Stimulated activated effector memory CD8-positive, alpha-beta T cell treated with anti-CD3 and anti-CD28 coated beads, Interleukin-12 subunit alpha, Interleukin-12 subunit beta, amount 100 ng/mL, for 72 hours (primary cell): Measurements from ENCODE around the gene NHEJ1.

ENCODE experiments used
- ATAC-seq: fragments of 150-1000 bp; cut with Tn5 transposase; 2 replicates; pipeline ENCODE4 v1.10.0; 2021
- DNase-seq, 2 donors: peaks; one replicate each; pipeline ENCODE4 v3.0.0; 2021 to 2022; ENCODE audit warnings: low spot score in 2 of 2
- H3K27ac Mint-ChIP-seq: one replicate; pipeline ENCODE4 v1.8.0; 2022; ENCODE audit warnings: mild to moderate bottlenecking, mixed read lengths
- H3K36me3 Mint-ChIP-seq: one replicate; pipeline ENCODE4 v1.8.0; 2022; ENCODE audit warnings: mild to moderate bottlenecking, mixed read lengths
- H3K4me1 Mint-ChIP-seq: one replicate; pipeline ENCODE4 v1.8.0; 2022; ENCODE audit warnings: mixed read lengths
- H3K4me3 Mint-ChIP-seq: one replicate; pipeline ENCODE4 v1.8.0; 2022; ENCODE audit warnings: mild to moderate bottlenecking, mixed read lengths
- H3K9me3 Mint-ChIP-seq: one replicate; pipeline ENCODE4 v1.8.0; 2022; ENCODE audit warnings: mixed read lengths

NHEJ1 gene

DNA sequence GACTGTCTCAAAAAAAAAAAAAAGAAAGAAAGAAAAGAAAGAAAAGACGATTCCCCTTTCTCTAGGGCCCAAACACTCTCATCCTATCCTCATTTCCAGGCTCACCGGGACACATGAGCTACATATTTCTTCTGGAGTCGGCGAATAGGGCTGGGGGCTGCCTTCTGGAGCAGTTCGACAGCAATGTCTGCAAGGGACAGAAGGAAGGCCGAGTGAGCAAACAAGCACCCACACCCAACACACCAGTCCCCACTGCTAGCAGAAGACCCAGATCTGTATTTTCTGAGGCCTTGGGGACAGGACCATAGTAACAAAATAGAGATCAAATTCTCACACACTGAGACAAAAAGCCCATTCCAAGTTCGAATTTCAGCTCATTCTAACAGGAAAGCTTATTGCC is 14.9 kb upstream of the NHEJ1 start:
- Mint-ChIP-seq H3K27ac (peak overlapping the region; percentile 99), H3K4me3 (peak overlapping the region; percentile 96), H3K9me3 (no peaks in the 10 kb centered on the region), H3K4me1 (peaks cover 54% of the 10 kb centered on the region), H3K36me3 (peaks cover 87% of the 10 kb centered on the region)
- ATAC-seq (no peak), DNase-seq (no peak)

DNA sequence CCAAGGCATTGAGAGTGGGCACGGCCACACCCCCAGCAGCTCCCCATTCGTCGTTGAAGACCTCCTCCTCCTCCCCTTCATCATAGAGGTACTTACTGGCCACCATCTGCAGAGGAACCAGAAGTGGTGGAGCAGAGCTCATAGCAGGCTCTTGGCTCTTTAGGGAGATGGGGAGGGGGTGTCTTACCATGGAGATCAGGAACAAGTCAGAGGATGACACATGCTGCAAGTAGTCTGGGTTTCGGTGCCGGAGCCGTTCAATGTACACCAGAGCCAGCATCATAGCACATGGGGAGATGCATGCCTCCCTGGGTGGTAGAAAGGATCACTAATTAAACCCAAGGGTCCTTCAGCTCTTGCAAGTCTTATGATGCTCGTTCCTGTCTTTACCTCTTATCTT is 14.2 kb upstream of the NHEJ1 start:
- H3K27ac Mint-ChIP-seq, result peak overlapping the region; percentile 85
- H3K9me3 Mint-ChIP-seq, result no peaks in the 10 kb centered on the region
- peaks cover 59% of the 10 kb centered on the region for H3K4me1 Mint-ChIP-seq
- no peak for DNase-seq
- peaks cover 87% of the 10 kb centered on the region for H3K36me3 Mint-ChIP-seq
- H3K4me3 Mint-ChIP-seq, result peak overlapping the region; percentile 96
- ATAC-seq, result no peak

DNA sequence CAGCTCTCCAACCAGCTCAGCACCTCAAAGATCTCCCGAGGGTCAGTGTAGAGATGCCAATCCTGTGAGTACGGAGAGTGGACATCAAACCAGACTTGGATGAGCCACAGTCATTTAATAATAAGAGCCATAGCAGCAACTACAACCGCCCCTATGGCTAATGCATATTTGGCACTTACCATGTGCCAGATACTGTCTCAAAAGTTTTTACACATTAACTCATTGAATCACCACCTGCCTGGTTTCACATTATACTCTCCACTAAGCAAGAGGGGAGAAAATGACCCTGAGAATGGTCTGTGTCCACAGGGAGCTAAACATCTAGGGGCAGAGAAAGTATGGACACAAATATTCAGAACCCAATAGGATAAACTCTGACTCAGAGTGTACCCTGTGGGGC is 13.5 kb upstream of the NHEJ1 start:
- DNase-seq (no peak), ATAC-seq (no peak)
- peaks cover 61% of the 10 kb centered on the region for H3K4me1 Mint-ChIP-seq
- H3K27ac Mint-ChIP-seq, result peak overlapping the region; percentile 85
- peaks cover 84% of the 10 kb centered on the region for H3K36me3 Mint-ChIP-seq
- peak overlapping the region; percentile 96 for H3K4me3 Mint-ChIP-seq
- H3K9me3 Mint-ChIP-seq, result no peaks in the 10 kb centered on the region

DNA sequence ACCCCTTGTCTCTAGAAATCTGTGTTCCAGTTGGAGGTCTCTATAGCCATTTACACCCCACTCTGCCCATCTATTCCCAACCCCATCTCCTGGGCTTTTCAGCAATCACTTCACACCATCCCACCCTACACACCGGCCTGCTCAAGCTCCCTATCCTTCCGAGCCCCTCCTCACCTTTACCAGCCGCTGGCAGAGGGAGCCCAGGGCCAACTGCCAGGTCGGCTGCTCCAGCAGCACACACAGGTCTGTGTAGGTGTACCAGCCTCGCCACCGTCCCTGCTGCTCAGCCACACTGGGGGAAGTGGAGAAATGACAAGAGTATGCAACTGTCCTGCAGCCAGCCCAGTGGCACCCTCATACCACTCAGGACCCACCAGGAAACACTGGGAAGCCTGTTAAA is 12.6 kb upstream of the NHEJ1 start:
- H3K36me3 Mint-ChIP-seq, result peaks cover 76% of the 10 kb centered on the region
- no peak for DNase-seq
- no peak for ATAC-seq

DNA sequence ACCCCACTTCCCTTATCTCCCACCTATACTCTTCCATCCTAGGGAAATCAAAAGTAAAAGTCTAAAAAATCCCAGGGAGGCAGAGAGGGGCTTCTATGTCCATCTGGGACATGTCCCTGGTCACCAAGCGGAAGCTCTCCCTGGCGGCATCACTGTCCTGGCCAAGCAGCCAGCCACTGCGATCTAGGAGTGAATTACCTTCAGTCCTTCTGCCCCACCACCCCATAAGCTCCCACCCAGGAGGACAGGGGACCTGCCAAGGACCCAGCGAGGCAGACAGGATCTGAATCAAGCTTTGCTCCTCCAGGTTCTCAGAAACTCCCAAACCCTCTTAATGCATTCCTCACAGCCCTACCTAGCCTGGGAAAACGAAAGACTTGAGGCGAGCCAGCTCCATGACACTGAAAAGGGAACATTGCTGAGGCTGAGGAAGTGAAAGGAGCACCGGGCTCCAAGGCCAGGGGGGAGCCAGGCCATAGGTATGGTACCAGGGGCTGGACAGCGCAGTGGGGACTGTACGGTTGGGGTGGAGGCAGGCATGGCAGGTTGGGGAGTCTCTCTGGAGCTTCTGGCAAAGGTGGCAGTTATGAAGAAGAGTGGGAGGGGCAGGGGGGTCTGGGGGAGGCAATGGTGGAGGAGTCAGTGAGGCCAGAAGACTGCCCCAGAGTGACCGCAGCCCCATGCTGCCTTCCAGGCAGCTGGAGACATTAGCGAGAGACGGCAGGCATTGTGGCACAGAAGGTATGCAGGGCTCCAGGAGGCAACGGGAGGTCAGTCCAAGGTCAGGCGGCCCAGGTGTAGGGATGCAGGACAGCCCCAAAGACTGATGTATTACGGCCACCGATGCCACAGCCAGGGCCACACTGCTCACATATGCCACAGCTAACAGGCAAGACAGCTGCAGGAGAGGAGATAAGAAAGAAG is 11.9 kb upstream of the NHEJ1 start:
- Mint-ChIP-seq H3K27ac (peak overlapping the region; percentile 81), H3K4me1 (peaks cover 63% of the 10 kb centered on the region), H3K9me3 (no peaks in the 10 kb centered on the region), H3K4me3 (no peak overlapping the region), H3K36me3 (peaks cover 71% of the 10 kb centered on the region)
- DNase-seq, result no peak
- ATAC-seq, result no peak

More for the DNA sequence above, 12.6 kb upstream of the NHEJ1 start:
- no peaks in the 10 kb centered on the region for H3K9me3 Mint-ChIP-seq
- H3K4me1 Mint-ChIP-seq, result peaks cover 65% of the 10 kb centered on the region
- no peak overlapping the region for H3K4me3 Mint-ChIP-seq
- H3K27ac Mint-ChIP-seq, result peak overlapping the region; percentile 81

DNA sequence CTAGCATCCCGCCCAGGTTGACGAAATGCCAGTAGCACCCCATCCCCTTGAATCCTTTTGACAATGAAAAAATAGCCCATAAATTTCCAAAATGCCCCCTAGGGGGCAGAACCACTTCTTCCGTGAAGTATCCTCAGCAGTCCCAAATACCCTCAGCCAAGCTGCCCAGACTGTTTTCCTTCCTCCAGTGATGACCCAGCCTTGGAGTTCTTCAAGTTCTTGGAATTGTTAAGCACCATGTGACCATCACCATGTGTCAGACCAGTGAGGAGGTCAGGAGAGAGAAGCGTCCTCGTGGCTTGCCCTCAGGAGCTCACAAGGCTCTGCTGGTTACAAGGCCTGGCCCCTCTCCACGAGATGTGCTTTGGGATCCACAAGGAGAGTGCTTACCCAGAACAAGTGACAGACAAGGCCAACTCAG is 10.6 kb upstream of the NHEJ1 start:
- H3K36me3 Mint-ChIP-seq, result peaks cover 64% of the 10 kb centered on the region
- DNase-seq, result peak in 1 of 2 donors; percentile 64
- no peak for ATAC-seq
- H3K9me3 Mint-ChIP-seq, result no peaks in the 10 kb centered on the region
- peaks cover 57% of the 10 kb centered on the region for H3K4me1 Mint-ChIP-seq
- peak overlapping the region; percentile 81 for H3K27ac Mint-ChIP-seq
- no peak overlapping the region for H3K4me3 Mint-ChIP-seq

DNA sequence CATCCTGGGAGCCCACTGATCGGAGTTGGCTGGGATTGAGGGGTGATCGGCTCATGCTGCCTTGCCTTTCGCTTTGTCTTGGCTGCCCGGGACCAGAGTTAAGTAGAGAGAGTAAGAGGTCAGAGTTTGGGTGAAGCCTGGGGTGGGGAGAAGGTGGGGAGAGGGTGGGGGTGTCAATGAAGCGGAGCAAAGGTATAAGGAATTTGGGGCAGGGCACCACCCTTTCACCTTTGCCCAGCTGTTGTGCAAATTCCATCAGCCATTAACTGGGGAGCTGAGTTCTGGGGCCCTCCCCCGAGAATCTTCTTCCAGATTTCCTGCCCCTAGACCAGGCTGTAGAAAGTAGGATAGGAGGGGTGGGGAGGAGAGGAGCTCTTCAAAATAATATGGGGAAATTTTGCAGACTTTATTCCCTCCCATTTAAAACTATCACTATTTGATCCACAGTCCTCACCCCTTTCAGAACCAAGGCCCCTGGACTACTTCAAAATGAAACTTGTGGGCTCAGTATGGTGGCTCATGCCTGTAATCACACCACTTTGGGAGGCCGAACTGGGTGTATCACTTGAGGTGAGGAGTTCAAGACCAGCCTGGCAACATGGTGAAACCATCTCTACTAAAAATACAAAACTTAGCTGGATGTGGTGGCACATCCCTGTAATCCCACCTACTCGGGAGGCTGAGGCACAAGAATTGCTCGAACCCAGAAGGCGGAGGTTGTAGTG is 9.5 kb upstream of the NHEJ1 start, which contains the start of gene SLC23A3:
SLC23A3 (minus strand) TSS at position 100 of the 725 bp plus-strand sequence; CDS start at position 55, 45 bp downstream.
- no peak within 1 kb of the TSS for H3K4me3 Mint-ChIP-seq
- H3K9me3 Mint-ChIP-seq, result no peaks in the 10 kb centered on the region
- peak within 1 kb of the TSS; percentile 81 for H3K27ac Mint-ChIP-seq
- DNase-seq (no peak), ATAC-seq (peak; percentile 73)
- peaks cover 53% of the 10 kb centered on the region for H3K36me3 Mint-ChIP-seq
- H3K4me1 Mint-ChIP-seq, result peaks cover 50% of the 10 kb centered on the region

DNA sequence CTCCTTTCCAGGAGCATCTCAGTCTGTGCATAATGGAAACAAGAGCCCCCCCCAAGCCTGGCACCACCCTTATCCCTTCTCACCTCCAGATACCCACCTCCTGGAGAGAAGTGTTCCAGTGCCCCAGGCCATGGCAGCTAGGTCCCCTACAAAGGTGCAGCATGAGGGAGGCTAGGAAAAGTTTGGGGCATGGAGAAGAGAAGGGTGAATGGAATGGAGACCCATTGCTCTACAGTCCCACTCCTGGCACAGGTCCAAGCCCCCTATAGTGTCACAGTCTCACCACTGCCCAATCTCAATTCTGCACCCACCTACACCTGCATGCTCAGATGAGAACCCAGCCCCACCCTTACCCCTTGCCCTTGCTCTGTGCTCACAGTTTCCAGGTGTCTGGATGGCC is 8.3 kb upstream of the NHEJ1 start:
- H3K4me1 Mint-ChIP-seq, result peaks cover 40% of the 10 kb centered on the region
- H3K9me3 Mint-ChIP-seq, result no peaks in the 10 kb centered on the region
- peak overlapping the region; percentile 81 for H3K27ac Mint-ChIP-seq
- no peak overlapping the region for H3K4me3 Mint-ChIP-seq
- ATAC-seq (no peak), DNase-seq (no peak)
- peaks cover 41% of the 10 kb centered on the region for H3K36me3 Mint-ChIP-seq

DNA sequence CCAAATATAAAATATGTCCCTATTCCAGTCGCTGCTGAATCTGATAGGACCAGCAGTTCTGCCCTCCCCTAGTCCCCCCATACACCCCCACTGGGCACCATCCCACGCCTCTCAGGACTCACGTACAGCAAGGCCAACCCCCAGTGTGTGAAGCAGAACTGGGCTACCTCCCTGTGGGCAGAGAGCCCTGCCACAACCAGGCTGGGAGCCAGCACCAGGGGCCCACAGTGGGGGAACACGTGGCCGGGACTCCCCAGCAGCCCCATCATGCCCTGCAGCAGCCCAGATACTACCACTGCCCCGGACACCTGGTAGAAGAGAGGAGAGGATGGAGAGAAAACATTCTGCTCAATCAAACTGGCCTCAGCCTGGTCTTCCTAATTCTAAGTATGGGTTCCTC is 7.9 kb upstream of the NHEJ1 start:
- ATAC-seq (no peak), DNase-seq (no peak)
- H3K36me3 Mint-ChIP-seq, result peaks cover 37% of the 10 kb centered on the region
- H3K9me3 Mint-ChIP-seq, result no peaks in the 10 kb centered on the region
- H3K4me1 Mint-ChIP-seq, result peaks cover 37% of the 10 kb centered on the region
- peak overlapping the region; percentile 49 for H3K27ac Mint-ChIP-seq
- H3K4me3 Mint-ChIP-seq, result no peak overlapping the region

DNA sequence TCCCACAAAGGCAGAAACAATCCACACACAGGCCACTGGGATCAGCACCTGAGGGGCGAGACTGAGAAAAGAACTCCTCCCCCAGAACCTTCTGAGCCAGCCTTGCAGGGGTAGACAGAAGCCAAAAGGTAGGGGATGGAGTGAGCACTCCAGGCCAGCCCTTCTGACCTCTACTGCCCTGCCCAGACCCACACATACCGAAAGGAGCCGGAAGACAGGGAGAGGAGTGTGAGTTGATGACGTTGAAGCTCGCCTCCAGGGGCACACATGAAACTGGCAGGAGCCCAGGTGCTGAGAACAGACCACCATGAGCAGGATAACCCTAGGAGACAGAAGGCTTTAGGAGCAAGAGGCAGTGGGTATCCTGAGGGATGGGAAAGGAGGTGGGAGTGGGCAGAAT is 7.4 kb upstream of the NHEJ1 start:
- DNase-seq (no peak), ATAC-seq (no peak)
- Mint-ChIP-seq H3K27ac (peak overlapping the region; percentile 49), H3K4me3 (no peak overlapping the region), H3K9me3 (no peaks in the 10 kb centered on the region), H3K4me1 (peaks cover 33% of the 10 kb centered on the region), H3K36me3 (peaks cover 32% of the 10 kb centered on the region)

DNA sequence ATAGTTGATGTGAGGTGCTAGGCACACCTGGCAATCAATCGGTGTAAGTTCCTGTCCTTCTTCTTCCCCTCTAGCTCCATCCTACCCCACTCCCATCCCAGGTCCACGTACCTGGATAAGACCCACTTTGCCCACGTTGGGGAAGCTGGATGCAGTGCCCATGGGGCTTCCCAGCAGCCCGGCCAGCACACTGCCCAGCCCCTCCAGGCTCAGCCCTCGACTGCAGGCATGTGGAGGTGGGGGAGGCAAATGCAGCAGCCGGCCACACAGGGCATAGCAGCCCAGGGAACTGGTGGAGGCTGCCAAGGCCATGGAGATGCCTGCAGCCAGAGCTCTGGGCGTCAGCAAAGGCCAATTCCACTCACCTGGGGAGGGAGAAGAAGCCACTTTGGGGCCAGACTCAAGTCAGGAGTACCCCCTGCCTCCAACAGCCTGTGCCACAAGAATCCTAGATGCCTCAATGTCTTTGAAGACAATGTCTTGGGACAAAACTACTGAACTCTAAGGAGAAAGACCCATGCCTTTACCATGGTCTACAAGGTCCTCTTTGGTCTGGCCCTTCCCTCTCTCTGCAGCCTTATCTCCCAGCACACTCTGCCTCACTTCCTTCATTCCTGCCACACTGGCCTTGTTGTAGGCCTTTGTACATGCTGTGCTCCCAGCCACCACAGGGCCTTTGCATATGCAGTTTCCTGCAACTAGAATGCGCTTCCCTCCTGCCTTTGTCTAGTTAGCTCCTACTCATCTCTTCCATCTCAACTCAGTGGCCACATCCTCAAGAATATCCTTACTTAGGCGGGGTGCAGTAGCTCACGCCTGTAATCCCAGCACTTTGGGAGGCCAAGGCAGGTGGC is 4.7 kb upstream of the NHEJ1 start:
- Mint-ChIP-seq H3K4me3 (no peak overlapping the region), H3K9me3 (no peaks in the 10 kb centered on the region), H3K27ac (no peak overlapping the region), H3K4me1 (peaks cover 38% of the 10 kb centered on the region), H3K36me3 (peaks cover 13% of the 10 kb centered on the region)
- ATAC-seq, result no peak
- no peak for DNase-seq

DNA sequence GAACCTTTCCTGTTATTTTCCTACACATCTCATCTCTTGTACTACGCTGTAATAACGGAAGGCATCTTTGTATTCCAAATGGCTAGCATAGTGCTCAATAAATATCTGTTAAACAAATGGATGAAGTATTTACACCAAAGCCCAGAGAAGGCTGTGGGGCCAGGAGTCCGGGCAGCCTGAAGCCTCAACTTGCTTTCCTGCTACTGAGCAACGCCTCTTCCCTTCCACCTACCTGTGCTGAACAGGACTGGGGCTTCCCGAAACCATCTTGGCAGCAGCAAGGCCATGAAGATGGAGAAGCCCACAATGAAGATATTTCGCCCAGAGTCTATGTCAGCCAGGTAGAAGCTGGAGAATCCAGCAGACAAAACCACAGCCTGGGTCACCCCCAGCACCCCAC is 2.5 kb upstream of the NHEJ1 start:
- Mint-ChIP-seq H3K36me3 (peaks cover 8% of the 10 kb centered on the region), H3K27ac (no peak overlapping the region), H3K4me3 (no peak overlapping the region), H3K9me3 (no peaks in the 10 kb centered on the region), H3K4me1 (peaks cover 23% of the 10 kb centered on the region)
- DNase-seq (no peak), ATAC-seq (no peak)

DNA sequence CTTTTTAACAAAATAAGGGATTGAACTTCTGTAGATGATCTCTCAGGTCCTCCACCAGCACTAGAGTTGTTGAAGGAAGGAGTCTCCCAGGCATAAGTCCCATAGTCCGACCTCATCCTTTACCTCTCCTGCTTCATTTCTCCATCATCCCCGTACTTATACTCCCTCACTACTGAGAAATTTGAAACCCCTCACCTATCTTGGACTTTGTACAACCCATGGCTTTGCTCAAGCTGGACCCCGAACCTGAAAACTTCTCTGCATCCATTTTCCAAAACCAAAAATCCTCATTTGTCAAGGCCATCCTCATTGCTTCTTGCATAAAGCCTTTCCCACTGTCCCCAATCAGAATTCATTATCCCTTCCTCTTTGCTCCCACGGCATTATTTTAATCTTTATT is 482 bp upstream of the NHEJ1 start:
- peaks cover 22% of the 10 kb centered on the region for H3K36me3 Mint-ChIP-seq
- ATAC-seq, result no peak
- H3K4me3 Mint-ChIP-seq, result peak overlapping the region; percentile 83
- H3K4me1 Mint-ChIP-seq, result peaks cover 23% of the 10 kb centered on the region
- peak overlapping the region; percentile 94 for H3K27ac Mint-ChIP-seq
- no peak for DNase-seq
- no peaks in the 10 kb centered on the region for H3K9me3 Mint-ChIP-seq

DNA sequence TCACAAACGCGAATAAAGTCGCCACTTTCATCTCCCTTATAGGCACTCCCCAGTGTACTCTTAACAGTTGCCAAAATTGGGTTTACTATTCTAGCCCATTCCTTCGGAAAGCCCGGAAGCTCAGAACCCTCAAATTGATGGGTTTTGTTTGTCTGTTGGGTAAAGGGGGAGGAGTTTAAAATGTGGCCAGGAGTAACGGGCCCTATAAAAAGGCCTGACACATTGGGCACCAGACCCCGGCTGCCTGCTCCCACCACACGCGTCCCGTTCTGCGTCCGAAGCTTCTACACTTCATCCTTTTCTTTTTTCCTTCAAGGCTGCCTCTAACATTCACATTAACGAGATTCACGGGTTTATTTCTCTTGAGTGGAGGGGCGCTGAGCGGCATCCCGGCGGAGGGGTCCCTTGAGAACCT is 837 bp downstream of the NHEJ1 start:
- peaks cover 23% of the 10 kb centered on the region for H3K4me1 Mint-ChIP-seq

DNA sequence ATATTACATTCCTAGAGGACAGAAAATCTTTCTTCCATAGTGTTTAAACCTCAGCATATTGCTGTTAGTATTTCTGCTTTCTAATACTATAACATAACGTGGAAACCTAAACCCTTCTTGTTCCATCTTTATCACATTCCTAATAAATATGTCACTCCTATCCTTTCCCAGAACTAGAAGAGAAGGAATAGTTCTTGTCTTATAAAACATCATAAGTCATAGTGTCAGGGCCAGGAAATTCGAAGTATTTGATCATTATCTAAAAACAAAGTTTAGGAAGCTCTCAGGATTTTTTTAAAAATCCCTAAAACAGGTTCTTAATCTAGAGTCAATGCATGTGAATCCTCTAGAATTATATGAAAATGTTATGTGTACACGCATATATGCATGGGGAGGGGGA is 2.0 kb downstream of the NHEJ1 start:
- Mint-ChIP-seq H3K9me3 (no peaks in the 10 kb centered on the region), H3K4me1 (peaks cover 23% of the 10 kb centered on the region), H3K27ac (no peak overlapping the region), H3K4me3 (no peak overlapping the region), H3K36me3 (peaks cover 41% of the 10 kb centered on the region)
- DNase-seq (no peak), ATAC-seq (no peak)

More for the DNA sequence above, 837 bp downstream of the NHEJ1 start:
- peaks cover 32% of the 10 kb centered on the region for H3K36me3 Mint-ChIP-seq
- H3K27ac Mint-ChIP-seq, result peak overlapping the region; percentile 94
- peak; percentile 0 for ATAC-seq
- no peaks in the 10 kb centered on the region for H3K9me3 Mint-ChIP-seq
- DNase-seq, result no peak
- peak overlapping the region; percentile 83 for H3K4me3 Mint-ChIP-seq
